T-helper 22 cell (primary cell): ENCODE data around the gene TNFRSF13B.
"Not testable (repeated sequence)": the region's sequence is repeated elsewhere in the genome, so short reads cannot be mapped to it uniquely, and the experiment has no call there.

Source experiments
- DNase-seq: peaks from one replicate; pipeline ENCODE4 v3.0.0-alpha.2; 2020; ENCODE audit warnings: low read depth

TNFRSF13B gene

DNA sequence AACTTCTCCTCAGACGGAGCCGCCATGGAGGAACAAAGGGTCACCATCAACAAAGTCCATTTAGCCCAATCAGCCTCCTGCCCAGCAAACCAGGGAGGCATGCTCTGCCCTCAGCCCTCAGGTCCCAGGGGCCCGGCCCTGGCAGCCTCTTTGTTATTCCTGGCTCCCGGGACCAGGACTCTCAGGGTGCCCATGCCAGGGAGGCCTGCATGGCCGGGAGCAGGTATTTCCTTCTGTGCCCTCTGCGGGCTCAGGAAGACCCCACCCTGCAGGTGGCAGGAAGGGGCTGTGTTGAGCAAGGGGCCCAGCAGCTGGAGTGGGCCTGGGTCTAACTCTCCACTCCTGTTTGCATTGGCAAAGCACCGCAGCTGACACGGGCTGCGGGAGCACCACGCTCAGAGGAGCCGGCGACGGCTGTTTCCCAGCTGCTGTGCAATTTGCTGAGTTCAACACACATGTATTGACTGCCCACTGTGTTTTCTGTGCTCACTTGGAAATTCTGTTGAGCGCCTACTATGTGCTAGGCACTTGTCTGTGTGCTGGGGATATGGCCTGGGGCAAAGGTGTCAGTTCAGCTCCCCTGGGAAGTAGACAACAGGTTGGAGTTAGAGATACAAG lies 33.2 kb upstream of the TNFRSF13B start:
- not testable (repeated sequence) for DNase-seq

GRCh38 chr17:17004251-17004996 lies 32.5 kb upstream of the TNFRSF13B start:
- no peak for DNase-seq

GRCh38 chr17:17002731-17003715 lies 31.1 kb upstream of the TNFRSF13B start:
- DNase-seq = not testable (repeated sequence)

DNA sequence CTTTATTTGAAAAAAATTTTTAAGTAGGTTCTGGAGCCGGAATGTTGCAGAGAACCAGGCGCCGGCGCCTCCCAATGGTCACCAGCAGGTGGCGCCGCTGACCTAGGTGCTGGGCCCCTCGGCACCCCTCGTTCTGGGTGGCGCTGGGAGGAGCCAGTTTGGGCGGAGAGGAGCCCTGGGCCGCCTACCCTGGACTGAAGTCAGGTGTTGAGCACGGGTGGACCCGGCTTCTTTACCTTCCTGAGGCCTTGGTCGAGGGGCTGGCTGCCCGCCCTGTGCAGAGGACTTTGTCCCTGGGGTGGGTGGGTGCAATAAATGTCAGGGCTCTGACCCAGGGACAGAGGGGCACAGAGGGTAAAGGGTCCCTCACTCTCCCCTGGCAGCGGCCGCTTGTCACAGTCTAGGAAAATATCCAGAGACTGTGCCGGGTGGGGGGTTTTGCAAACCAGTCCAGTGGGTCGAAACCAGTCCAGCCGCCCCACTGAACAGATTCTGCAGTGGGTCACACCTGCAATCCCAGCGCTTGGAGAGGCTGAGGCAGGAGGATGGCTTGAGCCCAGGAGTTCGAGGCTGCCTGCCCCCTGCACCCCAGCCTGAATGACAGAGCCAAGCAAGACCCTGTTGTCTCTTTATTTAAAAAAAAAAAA lies 30.1 kb upstream of the TNFRSF13B start:
- peak; percentile 24 for DNase-seq

DNA sequence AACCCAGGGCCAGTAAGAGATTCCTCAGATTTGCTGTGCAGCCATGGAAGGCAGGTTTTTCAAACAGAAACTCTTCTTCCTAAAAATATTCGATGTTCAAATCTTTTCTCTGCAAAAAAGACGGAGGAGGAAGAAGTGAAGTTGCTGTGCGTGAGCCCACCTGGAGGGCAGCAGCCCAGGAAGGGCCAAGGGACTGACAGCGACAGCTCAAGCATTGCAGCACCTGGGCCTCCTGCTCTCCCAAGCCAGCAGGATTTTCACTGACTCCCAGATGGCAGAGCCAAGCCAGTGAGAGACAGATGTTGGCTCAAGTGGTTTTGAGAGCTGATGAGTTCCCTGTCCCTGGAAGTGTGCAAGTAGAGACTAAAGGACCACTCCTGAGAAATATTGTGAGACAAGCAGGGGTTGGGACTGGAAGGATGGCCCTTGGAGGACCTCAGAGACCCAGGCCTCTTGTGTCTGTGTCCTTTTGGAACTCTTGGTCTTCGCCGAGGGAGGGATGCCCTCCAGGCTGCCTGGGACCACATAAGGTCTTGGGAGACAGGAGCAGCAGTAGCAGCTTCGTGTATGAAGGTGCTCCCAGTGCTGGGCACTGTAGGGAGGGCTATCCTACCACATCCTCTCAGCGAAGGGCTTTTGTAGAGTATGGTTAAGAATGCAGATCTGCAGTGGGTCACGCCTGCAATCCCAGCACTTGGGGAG lies 29.3 kb upstream of the TNFRSF13B start:
- DNase-seq = no peak

- DNase-seq = no peak
These were observed 28.2 kb upstream of the TNFRSF13B start for GRCh38 chr17:16999931-17000625.

GRCh38 chr17:16997514-16998429 lies 25.9 kb upstream of the TNFRSF13B start:
- DNase-seq = no peak

GRCh38 chr17:16996726-16997125 lies 24.8 kb upstream of the TNFRSF13B start:
- DNase-seq = not testable (repeated sequence)

DNA sequence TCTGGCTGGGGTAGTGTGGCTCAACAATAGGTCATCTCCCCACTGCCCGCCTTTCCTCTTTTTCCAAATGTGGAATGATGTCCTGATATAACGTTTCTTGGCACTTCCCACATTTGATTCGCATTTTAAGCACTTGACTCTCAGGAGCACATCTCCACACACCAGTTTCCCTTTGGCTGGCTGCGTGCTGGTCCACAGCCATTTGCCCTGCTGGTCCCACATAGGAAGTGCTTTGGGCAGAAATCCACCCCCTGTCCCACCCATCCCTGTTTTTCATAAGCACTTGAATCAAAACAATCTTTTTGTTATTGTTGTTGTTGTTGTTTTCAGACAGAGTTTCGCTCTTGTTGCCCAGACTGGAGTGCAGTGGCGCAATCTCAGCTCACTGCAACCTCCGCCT lies 24.0 kb upstream of the TNFRSF13B start:
- no peak for DNase-seq

DNA sequence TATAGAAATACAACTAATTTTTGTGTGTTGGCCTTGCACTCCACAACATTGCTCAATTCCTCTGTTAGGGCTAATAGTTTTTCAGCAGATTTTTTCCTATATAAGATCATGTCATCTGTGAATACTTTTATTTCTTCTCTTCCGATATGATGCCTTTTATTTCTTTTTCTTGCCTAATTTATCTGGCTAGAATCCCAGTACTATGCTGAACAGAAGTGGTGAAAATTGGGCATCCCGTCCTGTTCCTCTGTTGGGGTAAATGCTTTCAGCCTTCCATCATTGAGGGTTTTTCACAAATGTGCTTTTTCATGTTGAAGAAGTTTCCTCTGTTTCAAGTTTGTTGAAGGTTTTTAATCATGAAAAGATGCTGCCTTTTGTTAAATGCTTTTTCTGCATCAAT lies 22.7 kb upstream of the TNFRSF13B start:
- no peak for DNase-seq

DNA sequence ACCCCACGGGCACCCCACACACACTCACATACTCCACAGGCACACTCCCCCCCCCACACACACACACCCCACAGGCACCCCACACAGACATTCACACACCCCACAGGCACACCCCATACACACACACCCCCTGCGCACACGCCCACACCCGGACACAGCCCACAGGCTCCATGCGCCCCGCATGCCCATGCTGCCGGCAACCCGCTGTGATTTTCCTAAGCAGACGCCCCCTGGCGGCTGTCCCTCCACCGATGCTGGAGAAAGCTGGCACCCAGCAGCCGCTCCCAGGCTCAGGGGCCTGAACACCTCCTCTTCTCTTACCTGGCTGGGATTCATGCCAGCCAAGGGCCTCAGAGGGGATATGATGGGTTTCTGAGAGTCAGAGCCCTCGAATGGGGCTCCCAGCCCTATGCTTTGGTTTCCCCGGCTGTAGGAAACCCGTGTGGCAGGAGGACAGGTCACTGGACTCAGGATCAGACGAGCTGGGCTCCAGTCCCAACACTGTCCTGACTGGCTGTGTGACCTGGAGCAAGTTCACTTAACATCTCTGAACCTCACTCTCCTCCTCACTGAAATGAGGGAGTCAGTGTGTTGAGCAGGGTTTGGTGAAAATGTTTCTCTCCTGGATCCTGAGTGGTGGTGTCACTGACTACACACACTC lies 19.6 kb upstream of the TNFRSF13B start:
- DNase-seq = peak; percentile 37

- DNase-seq = no peak
These were observed 18.3 kb upstream of the TNFRSF13B start for GRCh38 chr17:16989953-16990860.

DNA sequence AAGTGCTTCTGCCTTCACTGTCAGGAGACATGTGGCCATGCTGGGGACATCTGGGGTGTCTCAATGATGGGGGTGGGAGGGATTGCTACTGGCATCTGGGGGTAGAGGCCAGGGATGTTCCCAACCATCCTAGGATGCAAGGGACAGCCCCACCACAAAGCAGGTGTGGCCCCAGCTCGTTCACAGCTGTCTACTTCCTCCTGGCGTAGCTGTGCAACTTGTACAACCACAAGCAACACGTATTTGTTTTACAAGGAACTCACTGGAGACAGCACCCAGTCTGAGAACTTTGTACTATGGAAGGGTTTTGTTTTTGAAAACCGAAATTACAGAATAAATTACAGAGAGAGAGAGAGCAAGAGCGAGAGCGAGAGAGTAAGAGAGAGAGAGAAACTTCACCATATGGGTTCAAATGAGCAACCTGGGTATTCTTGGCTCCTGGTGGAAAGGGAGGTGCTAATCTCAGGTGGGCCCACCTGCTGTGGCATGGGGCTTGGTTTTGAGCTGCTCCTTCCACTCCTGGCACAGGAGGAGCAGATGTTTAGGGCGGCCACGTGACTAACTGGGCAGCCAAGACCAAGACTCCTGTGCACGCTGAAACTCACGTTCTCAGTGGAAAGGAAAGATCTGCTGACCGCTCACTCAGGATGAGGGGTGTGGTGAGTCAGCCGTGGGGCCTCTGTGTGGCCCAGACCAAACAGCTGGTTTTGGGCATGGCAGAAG lies 17.5 kb upstream of the TNFRSF13B start:
- no peak for DNase-seq

GRCh38 chr17:16988749-16989229 lies 16.9 kb upstream of the TNFRSF13B start:
- DNase-seq = no peak

GRCh38 chr17:16987830-16988601 lies 16.1 kb upstream of the TNFRSF13B start:
- no peak for DNase-seq

- DNase-seq = no peak
These were observed 15.3 kb upstream of the TNFRSF13B start for GRCh38 chr17:16987066-16987829.
